Lower lobe of right lung (tissue), 2 donors: ENCODE measurements around the gene GLDN. TPM values are rescaled to one million over a fixed set of nuclear protein-coding genes. Genes with fewer than 3 reads are reported as not detected.
A peak's percentile ranks its signal among the peaks of the same experiment; 100 is the strongest.

Experiments
- ATAC-seq, 2 donors: fragments of 200-7000 bp; cut with Tn5 transposase; one replicate each; pipeline ENCODE4 v1.9.1; 2020 to 2022; ENCODE audit warnings: mild to moderate bottlenecking in 2 of 2, moderate library complexity in 2 of 2
- DNase-seq: peaks from one replicate; pipeline ENCODE4 v3.0.0-alpha.2; 2020
- H3K27ac ChIP-seq: fragments of 200-600 bp; one replicate; pipeline ENCODE4 v1.8.0; 2022
- H3K27me3 ChIP-seq: fragments of 200-600 bp; one replicate; pipeline ENCODE4 v1.8.0; 2022; ENCODE audit warnings: low read depth
- H3K36me3 ChIP-seq: fragments of 200-600 bp; one replicate; pipeline ENCODE4 v1.8.0; 2022; ENCODE audit warnings: mild to moderate bottlenecking
- H3K4me1 ChIP-seq: fragments of 200-600 bp; one replicate; pipeline ENCODE4 v1.8.0; 2022
- H3K4me3 ChIP-seq: fragments of 200-600 bp; one replicate; pipeline ENCODE4 v1.8.0; 2022; ENCODE audit warnings: mild to moderate bottlenecking
- H3K9me3 ChIP-seq: fragments of 200-600 bp; one replicate; pipeline ENCODE4 v1.8.0; 2022
- CTCF ChIP-seq: fragments of 200-600 bp; IDR thresholded peaks from one replicate; pipeline ENCODE4 v1.8.0; 2022; ENCODE audit warnings: antibody characterized with exemption, mild to moderate bottlenecking
- intact Hi-C: fragments of 100-400 bp; cut with DNase I; formaldehyde crosslinking; loops from one replicate; pipeline ENCODE4 v1.11.0; 2022
- total RNA-seq: library from RNA; stranded (reverse); fragmentation: NEBNext Ultra II Directional; extraction: Animal tissue kit (Norgen Biotek cat#: 25700); gene quantifications from one replicate; pipeline ENCODE4 v1.2.1, GENCODE V29; 2021
- donor health status: DM: no; HTN: yes; CAD: no; lungs with severe emphysema.

The GLDN gene
- total RNA-seq, 1 donor from 2014 or later: 34.5 TPM

GRCh38 chr15:51323749-51324148, 17.7 kb upstream of the GLDN start:
- Histone ChIP-seq H3K9me3 (no peaks in the 10 kb centered on the region), H3K4me1 (peaks cover 20% of the 10 kb centered on the region), H3K27ac (peak overlapping the region; percentile 65), H3K4me3 (no peak overlapping the region), H3K36me3 (no peaks in the 10 kb centered on the region), H3K27me3 (no peaks in the 10 kb centered on the region)
- TF ChIP-seq CTCF: no peak
- no peak for DNase-seq
- intact Hi-C loops: no loop called here
- ATAC-seq: no peak

GRCh38 chr15:51325167-51325566, 16.3 kb upstream of the GLDN start:
- Histone ChIP-seq H3K4me1 (peaks cover 20% of the 10 kb centered on the region), H3K4me3 (no peak overlapping the region), H3K36me3 (no peaks in the 10 kb centered on the region), H3K9me3 (no peaks in the 10 kb centered on the region), H3K27me3 (no peaks in the 10 kb centered on the region), H3K27ac (no peak overlapping the region)
- ATAC-seq: no peak
- TF ChIP-seq CTCF: no peak
- no peak for DNase-seq
- intact Hi-C loops: no loop called here

- DNase-seq (no peak), ATAC-seq (no peak)
- H3K27ac ChIP-seq: no peak overlapping the region
- no peaks in the 10 kb centered on the region for H3K27me3 ChIP-seq
- intact Hi-C loops: no loop called here
- H3K4me1 ChIP-seq: peaks cover 14% of the 10 kb centered on the region
- no peak overlapping the region for H3K4me3 ChIP-seq
- TF ChIP-seq CTCF: no peak
- no peaks in the 10 kb centered on the region for H3K36me3 ChIP-seq
- no peaks in the 10 kb centered on the region for H3K9me3 ChIP-seq
Observed at GRCh38 chr15:51327081-51327480, 14.4 kb upstream of the GLDN start.

GRCh38 chr15:51328926-51329325, 12.5 kb upstream of the GLDN start:
- Histone ChIP-seq H3K4me1 (peaks cover 13% of the 10 kb centered on the region), H3K9me3 (no peaks in the 10 kb centered on the region), H3K27me3 (no peaks in the 10 kb centered on the region), H3K27ac (no peak overlapping the region), H3K4me3 (no peak overlapping the region), H3K36me3 (no peaks in the 10 kb centered on the region)
- DNase-seq: no peak
- ATAC-seq: no peak
- TF ChIP-seq CTCF: no peak
- intact Hi-C loops: no loop called here

- DNase-seq (no peak), ATAC-seq (no peak)
- Histone ChIP-seq H3K4me3 (no peak overlapping the region), H3K27me3 (no peaks in the 10 kb centered on the region), H3K27ac (no peak overlapping the region), H3K4me1 (peaks cover 23% of the 10 kb centered on the region), H3K9me3 (no peaks in the 10 kb centered on the region), H3K36me3 (no peaks in the 10 kb centered on the region)
- TF ChIP-seq CTCF: no peak
- intact Hi-C loops: no loop called here
Observed at GRCh38 chr15:51331141-51331540, 10.3 kb upstream of the GLDN start.
